SHP77 treated with DMSO at 0.1 percent for 48 hours (cell line): ENCODE measurements around the gene SLC5A10.

Source experiments
- DNase-seq: peaks from one replicate; lab custom pipeline; 2025; lab: John Stamatoyannopoulos, UW

SLC5A10 gene

DNA sequence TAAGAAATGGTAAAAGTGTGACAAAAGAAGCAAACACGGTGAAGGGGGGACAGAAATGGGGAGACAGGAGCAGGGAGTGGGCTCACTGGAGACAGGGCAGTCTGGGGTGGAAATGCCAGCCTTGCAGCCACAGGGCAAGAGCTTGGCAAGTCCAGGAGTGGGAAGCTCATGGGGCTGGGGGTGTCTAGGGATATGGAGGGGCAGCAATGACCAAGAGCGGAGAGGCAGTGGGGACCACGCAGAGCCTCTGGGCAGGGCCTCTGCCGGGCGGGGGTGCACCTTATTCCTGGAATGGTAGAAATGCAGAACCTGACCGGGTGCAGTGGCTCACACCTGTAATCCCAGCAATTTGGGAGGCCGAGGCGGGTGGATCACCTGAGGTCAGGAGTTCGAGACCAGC is 12.6 kb downstream of the SLC5A10 start:
- DNase-seq: no peak

DNA sequence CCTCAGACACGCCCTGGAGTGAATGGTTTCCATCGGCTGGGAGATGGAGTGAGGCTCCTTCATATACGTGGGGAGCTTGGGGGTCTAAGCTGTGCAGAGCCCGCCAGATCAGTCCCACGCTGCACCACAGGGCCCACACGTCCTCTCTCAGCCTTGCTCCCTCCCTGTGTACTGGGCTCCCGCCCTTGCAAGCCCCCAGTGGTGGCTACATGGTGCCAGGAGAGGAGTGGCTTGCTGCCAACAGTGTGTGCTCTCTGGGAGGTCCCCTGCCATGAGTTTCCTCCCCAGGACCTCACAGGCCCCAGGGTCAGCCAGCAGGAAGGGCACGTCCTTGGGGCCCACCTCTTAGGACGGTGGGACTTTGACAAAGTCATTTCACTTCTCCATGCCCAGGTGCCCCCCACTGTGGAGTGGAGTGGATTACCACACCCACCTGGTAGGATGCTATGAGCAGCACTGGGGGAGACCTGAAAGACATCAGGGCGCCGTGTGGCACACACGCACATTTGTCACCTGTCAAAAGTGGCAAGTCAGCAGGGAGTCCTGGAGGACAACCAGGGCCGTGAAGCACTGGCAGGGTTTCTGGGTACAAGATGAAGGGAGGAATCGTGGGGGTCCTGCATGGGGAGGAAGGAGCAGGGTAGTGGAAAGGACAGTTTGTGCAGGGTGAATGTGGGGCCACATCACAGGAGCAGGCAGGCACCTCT is 13.7 kb downstream of the SLC5A10 start:
- DNase-seq: no peak

DNA sequence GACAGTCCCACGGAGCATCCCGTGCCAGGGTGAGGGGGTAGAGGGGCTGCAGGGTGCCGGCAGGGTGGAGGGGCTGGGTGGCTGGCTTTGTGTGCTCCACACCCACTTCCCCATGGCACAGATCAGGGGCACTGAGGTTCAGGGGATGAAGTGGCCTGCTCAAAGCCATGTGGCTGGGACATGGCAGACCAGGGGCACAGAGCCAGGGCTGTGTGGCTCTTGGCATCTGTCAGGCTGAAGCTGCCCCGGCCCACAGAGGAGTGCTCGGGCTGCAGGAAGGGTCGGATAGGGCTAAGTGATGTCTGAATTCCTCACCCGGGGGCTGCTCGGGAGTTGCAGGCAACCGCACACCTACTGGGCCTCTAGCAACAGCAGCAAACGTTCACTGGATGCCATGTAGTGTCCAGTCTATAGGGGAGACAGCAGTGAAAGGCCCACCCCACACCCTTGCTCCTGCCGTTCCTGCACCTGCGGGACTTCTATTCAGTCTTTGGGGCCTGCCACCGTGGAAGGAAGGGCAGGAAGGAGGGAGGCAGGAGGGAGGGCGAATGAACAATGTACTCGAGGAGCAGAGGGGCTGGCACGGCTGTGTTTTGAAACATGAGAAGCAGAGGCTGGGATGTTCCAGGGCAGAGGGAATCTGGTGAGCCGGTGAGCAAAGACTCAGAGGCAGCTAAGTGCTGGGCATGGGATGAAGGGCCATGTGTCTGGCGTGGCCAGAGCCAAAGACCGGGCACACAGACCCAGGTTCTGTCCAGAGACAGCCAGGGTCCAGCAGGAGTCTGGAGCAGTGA is 15.1 kb downstream of the SLC5A10 start:
- no peak for DNase-seq

DNA sequence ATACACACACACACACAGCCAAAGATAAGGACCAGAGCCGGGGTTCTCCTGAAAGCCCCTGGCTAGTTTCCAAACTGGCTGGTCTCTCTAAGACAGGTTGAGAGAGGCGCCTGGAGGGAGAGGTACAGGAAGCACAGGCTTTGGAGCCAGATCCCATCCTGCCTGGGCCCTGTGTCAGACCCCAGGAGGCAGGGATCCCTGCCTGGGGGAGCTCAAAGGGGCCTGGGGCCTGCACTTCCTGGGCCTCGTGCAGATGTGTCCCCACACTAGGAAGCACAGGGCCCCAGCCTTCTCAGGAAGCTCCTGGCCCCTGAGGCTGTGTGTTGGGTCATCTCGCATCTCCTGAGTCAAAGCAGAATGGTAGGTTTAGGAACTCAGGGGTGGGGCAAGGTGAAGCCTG is 16.0 kb downstream of the SLC5A10 start:
- DNase-seq: no peak

DNA sequence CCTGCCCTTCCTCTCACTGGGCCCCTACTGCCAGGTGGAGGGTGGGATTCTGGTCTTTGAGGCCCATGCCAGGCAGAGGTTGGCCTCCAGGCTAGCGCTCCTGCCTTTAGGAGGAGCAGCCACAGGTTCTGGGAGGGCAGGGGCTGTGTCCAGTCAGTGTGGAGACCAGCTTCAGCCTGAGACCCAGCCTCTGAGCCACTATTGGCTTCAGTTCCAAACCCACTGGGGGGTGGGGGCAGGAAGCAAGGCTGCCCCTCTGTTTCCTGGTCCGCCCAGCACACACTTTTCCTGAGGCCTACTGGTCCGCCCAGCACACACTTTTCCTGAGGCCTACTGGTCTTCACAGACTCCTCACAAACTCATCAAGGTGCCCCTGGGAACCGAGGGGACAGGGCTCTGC is 16.4 kb downstream of the SLC5A10 start:
- DNase-seq: no peak

DNA sequence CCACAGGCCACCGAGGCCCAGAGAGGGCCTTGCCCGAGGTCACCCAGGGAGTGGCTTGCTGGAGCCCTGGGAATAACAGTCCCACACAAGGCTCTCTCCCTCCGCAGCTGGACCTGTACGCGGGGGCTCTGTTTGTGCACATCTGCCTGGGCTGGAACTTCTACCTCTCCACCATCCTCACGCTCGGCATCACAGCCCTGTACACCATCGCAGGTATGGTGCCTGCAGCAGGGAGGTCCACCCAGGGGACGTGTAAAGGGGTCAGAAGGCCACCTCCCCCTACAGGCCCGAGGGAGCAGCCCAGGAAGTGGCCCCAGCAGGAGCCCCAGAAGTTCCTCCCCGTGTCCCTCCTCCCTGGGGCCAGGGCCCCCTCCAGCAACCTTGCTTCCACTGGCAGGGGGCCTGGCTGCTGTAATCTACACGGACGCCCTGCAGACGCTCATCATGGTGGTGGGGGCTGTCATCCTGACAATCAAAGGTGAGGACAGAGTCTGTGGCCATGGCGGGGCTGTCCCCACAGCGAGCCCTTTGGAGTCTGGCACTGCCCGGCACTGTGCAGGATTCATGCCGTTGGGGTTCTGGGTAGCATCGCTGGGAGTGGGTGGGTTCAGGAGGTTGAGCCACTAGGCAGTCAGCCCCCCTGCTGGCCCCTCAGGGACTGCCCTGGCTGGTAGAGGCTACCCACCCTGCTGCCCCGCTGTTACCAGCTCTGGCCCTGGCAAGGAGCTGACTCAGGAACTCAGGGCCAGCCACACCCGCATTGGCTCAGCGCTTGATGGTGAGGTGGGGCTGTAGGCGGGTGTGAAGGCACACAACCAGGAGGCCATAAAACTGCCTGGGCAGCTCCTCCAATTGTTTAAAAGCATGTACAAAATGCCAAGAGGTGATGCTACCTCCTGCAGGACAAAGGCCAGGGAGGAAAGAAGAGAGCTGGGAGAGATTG is 17.3 kb downstream of the SLC5A10 start:
- DNase-seq: no peak

DNA sequence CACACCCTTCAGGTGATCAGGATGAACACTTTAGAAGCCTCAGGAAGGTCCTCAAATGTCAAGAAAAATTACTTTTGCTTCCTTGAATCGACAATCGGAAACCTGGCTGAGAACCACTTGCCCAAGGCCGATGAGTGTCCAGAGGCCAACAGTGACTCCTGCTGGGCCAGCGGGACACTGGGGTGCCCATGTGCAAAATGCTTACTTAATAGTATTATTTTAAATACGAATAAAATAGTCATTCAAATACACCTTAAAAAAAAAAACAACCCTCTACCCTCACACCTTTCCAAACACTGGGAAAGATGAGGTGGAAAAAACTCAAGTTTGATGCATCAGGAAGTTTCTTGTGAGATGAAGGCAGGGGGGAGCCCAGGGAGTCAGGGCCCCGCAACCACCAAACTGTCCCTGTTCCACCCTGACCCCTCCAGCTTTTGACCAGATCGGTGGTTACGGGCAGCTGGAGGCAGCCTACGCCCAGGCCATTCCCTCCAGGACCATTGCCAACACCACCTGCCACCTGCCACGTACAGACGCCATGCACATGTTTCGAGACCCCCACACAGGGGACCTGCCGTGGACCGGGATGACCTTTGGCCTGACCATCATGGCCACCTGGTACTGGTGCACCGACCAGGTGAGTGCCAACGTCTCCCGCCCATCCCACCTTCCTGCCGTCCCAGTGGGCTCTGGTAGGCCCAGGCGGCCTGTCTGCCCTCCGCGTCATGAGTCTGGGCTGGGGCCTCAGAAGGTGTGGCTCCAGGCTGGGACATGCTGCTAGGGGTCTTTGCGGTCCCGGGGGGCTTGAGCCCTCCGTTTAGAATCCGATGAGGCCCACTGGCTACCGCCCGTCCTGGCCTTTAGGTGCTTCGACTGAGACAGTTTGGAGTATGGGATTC is 18.9 kb downstream of the SLC5A10 start:
- no peak for DNase-seq

DNA sequence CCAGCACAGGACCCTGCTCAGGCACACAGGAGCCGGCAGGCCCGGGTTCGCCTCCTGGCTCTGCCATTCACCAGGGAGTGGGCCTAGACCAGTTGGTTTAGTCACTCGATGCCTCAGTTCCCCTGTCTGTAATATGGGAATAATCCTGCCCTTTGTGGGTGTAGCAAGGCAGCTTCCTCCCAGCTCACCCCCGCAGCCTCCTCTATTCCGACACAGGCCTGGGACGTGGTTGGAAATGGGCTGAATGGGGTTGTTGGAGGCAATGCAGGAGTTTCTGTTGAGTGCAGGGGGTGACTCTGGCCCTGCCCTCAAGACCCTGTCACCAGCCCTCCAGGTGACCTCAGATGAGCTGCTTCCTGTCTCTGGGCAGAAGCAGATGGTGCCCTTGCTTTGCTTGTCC is 19.8 kb downstream of the SLC5A10 start:
- DNase-seq: no peak

DNA sequence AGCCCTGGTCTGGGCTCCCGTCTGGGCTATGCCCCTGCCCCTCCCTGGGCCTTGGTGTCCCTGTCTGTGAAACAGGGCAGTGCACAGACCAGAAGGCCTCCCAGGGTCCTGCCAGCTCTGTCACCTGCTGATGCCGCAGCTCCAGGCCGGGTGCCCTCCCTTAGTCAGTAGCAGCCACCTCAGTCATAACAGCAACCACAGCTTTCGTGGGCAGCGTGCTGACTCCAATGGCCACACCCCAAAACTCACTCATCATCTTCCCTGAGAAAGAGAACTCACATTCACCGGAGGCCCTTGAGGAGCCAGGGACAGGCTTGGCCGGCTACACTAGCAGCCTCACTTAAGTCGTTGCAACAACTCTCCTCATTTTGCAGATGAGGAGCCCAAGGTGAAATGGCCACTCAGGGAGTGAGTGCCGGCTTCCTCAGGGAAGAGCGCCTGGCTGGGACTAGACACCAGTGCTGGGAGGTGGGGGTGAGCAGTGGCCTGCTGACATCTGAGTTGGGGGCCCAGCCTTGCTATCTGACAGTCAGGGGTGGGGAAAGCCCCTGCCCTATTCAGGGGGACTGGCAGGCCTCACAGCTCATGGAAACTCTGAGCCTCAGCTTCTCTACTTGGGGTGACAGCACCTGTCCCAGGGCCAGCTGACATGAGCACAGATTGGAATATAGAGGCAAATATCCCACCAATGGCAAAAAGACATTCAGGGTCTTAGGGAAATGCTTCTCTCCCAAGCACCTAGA is 22.6 kb downstream of the SLC5A10 start:
- DNase-seq: no peak

DNA sequence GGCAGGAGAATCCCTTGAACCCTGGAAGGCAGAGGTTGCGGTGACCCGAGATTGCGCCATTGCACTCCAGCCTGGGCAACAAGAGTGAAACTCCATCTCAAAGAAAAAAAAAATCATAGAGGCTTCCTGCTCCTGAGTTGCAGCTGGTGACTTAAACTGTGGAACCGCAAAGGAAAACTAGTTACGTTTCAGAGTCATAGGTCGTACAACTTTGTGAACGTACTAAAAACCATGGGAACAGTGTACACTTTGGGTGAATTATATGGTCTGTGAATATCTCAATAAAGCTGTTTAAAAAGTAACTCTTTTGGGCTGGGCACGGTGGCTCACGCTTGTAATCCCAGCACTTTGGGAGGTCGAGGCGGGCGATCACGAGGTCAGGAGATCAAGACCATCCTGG is 23.6 kb downstream of the SLC5A10 start:
- DNase-seq: no peak

DNA sequence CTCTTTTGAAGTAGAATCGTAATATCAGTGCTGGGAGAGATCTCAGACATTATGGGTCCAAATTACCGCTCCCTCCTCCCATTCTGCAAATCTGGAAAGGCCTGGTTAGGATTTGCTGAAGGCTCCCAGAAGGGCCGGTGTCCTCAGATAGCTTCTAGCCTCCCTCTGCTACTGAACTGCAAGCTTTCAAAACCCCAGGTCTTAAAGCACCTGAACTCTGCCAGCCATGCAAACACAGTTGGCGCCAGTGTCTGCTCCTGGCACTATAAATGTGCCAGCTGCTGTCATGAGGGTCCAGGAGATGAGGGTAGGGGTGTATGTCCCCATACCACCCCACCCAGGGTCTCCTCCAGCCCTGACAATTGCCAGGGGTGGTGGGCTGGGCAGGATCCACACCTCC is 24.2 kb downstream of the SLC5A10 start:
- no peak for DNase-seq

DNA sequence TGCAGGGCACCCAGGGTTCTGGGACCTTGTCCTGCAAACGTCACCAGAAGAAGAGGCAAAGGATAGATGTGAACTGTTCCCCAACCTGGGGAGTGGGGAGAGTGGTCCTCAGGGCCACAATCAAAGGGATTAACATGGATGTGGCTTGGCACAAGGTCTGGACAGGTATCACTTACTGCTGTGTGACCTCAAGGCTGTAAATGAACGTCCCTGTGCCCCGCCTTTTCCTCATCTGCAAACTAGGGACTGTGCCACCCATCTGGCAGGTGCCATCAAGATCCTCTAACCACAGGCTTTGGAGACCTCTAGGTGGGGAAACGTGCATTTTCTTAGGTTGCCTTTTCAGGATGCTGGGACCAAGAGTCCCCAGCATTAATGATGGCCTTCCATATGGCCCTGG is 25.1 kb downstream of the SLC5A10 start:
- no peak for DNase-seq

DNA sequence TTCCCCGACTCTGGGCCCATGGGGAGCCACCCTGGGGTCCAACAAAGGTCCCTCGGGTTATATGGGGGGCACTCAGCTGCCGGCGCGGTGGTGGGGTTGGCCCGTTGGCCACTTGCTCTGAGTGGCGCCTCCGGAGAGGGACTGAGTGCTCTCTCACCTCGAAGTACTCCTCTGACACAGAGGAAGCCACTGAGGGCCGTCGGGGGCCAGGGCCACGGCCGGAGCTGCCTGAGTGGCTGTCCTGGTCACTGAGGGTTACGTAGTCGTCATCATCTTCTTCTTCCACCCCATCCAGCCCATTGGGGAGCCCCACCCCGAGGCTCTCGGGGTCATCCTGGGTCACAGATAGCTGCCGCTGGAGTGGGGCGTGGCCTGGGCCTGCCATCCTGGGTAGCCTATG is 25.7 kb downstream of the SLC5A10 start:
- DNase-seq: no peak

DNA sequence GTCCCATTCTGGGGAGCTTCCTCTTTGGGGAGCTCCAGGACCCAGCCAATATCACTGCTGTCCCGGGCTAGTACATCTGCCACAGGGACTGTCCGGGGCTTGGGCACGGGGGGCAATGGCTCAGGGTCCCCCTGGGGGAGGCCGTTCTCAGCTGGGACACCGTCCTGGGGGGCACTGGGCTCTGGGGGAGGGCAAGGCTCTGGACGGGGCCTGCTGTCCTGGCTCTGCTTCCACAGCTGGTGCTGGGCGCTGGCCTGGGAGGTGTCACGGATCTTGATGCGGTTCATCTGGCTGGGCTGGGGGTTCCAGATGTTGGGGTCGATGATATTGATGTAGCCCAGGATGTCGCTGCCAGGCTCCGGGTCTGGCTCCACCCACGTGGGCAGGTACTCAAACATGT is 26.1 kb downstream of the SLC5A10 start:
- DNase-seq: no peak

DNA sequence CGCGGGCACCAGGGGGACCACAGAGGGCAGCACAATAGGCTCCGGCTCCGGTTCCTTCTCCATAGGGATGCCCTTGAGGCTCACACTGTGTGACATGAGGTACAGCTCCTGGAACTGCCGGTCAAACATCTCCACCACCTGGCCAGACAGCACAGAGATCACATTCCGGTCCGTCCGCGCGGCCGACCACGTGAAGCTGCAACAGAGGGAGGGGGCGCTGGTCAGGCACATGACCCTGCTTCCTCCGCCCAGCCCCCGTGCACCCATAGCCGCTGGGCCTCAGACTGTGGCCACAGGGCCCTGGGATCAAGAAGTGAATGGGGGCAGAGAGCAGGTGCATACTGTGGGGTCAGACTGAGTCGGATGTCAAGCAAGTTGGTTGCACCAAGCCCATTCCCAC is 26.7 kb downstream of the SLC5A10 start:
- no peak for DNase-seq

DNA sequence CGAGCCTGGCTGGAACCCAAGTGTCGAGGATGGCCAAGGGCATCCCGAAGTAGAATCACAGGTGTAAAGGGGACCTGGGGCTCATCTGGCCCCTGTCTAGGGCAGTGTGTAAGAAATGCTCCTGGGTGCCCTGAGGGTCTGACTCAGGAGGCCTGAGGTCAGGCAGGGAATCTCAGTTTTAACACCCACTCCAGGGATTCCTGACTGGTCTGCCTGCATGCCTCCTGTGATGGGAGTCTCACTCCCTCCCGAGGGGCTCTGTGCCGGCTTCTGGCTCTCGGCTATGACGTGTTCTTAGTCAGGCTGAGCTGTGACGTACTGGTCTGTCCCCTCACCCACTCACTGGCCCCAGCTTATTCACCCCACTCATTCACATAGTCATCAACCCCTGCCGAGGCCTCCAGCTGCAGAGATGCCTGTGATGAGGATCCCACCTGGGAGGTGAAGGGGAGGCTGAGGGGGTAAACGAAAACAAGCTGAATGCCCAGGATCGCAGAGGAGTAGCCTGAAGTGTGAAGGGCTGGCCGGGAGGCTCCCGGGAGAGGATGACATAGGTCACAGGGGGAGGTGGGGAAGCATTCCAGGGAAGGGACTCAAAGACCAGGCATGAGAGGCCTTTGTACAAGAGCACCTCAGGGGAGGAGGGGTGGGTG is 28.8 kb downstream of the SLC5A10 start:
- no peak for DNase-seq

DNA sequence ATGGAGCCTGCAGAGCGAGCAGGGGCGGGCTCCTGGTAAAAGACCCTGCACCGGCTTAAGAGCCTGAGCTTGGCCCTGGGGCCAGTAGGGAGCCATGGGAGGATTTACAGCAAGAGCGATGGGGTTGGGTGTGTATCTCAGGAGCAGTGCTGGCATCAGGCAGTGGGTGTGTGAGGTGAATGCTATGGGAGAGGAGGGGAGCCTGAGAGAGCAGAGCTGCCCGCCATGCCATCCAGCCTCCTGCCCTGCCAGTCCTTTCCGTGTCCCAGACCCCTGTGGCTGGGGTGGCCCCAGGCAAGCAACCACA is 29.3 kb downstream of the SLC5A10 start:
- no peak for DNase-seq

DNA sequence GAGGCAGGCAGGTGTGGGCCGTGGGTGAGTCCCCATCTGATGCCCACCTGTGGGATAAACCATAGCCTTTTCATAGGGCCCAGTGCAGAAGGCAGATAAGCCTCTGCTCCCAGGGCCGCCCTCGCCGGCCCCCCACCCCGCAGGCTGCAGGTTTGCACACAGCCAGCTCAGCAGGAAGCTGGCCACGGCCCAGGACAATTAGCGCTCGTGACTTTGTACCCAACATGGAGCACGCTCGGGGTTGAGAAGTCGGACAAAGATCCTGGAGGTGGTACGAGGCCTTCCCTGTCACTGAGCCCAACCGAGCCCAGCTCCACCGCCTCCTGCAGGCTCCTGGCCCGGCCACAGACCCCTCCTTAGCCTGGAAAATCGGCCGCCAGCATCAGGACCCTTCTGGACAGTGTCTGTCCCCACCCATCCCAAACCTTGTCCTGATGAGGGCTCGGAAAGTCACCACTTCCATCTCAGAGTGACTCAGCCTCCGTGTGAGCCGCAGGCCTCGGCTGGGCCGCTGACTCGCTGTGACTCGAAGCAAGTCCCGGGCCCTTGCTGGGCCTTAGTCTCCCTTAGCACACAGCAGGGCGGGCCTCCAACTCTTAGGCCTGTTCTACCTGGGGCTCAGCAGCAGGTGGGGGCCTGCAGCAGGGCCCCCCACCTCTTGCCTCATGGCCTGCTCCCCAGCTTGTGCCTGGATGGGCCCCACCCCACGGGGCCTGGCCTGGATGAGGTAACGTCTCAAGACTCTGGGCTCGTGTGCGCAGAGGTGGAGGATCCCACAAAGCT is 29.9 kb downstream of the SLC5A10 start:
- no peak for DNase-seq

DNA sequence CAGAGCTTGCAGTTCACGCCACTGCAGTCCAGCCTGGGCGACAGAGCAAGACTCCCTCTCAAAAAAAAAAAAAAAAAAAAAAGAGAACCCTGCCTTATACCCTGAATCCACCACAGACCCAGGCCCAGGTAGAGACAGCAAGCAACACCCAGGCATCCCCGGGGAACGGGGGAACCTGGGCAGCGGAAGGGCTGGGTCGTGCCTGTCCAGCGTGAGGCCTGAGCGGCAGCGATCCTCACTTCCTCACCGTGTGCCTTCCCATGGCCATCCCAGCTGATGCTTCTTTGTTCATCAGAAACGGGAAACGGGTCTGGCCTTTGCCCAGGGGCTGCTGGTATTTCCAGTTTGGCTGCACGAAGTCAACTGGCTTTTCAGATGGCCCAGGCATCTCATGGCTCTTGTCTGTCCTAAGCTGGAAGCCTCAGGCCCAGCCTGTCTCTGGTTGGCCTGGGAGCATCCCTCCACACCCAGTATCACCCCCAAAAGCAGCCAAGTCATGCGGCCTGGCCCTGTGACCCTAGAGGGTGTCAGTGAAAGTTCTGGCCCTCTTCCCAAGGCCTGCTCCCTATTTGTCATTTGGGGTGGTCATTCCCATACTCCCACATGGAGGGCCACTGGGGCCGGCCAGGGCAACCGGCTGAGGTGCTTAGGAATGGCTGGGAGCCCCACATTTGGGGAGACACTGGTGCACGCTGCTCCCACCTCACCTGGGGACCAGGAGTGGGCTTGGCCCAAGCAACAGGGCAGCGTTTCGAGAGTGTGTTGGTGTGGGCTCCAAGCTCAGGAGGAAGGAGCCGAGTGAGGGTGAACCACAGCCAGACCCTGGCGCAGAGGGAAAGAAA is 32.5 kb downstream of the SLC5A10 start:
- no peak for DNase-seq
